Dedifferentiated amniotic fluid mesenchymal stem cell (primary cell): ENCODE measurements around the gene PDE4D.

Experiments used
- DNase-seq: peaks from one replicate; pipeline ENCODE4 v3.0.0-alpha.2; 2016; ENCODE audit errors: extremely low spot score

Gene PDE4D

GRCh38 chr5:59257488-59258400 is 635.8 kb downstream of the PDE4D start:
- no peak for DNase-seq

GRCh38 chr5:59256331-59256730 is 637.2 kb downstream of the PDE4D start:
- DNase-seq = no peak

- no peak for DNase-seq
Measured at GRCh38 chr5:59254055-59254687, 639.4 kb downstream of the PDE4D start.

- DNase-seq = no peak
Measured at GRCh38 chr5:59253625-59254024, 639.9 kb downstream of the PDE4D start.

GRCh38 chr5:59251627-59252026 is 641.9 kb downstream of the PDE4D start:
- DNase-seq = no peak

GRCh38 chr5:59249726-59250125 is 643.8 kb downstream of the PDE4D start:
- no peak for DNase-seq

GRCh38 chr5:59249160-59249559 is 644.4 kb downstream of the PDE4D start:
- no peak for DNase-seq

- DNase-seq = no peak
Measured at GRCh38 chr5:59246882-59247281, 646.6 kb downstream of the PDE4D start.

GRCh38 chr5:59246145-59246869 is 647.2 kb downstream of the PDE4D start:
- peak; percentile 18 for DNase-seq

- DNase-seq = no peak
Measured at GRCh38 chr5:59245198-59245597, 648.3 kb downstream of the PDE4D start.

GRCh38 chr5:59241552-59241951 is 652.0 kb downstream of the PDE4D start:
- no peak for DNase-seq

GRCh38 chr5:59241119-59241518 is 652.4 kb downstream of the PDE4D start:
- no peak for DNase-seq

- no peak for DNase-seq
Measured at GRCh38 chr5:59238126-59238902, 655.2 kb downstream of the PDE4D start.

GRCh38 chr5:59236986-59237385 is 656.5 kb downstream of the PDE4D start:
- no peak for DNase-seq

- DNase-seq = no peak
Measured at GRCh38 chr5:59236448-59236847, 657.1 kb downstream of the PDE4D start.

GRCh38 chr5:59234236-59234635 is 659.3 kb downstream of the PDE4D start:
- DNase-seq = no peak

- DNase-seq = no peak
Measured at GRCh38 chr5:59231221-59231931, 662.1 kb downstream of the PDE4D start.

GRCh38 chr5:59222687-59223511 is 670.6 kb downstream of the PDE4D start:
- no peak for DNase-seq

GRCh38 chr5:59221769-59222168 is 671.8 kb downstream of the PDE4D start:
- DNase-seq = no peak

- DNase-seq = no peak
Measured at GRCh38 chr5:59218424-59219045, 675.0 kb downstream of the PDE4D start.
